GM11168 (cell line): ENCODE data around the gene BCOR.

ENCODE experiments used
- in situ Hi-C: fragments of 300-500 bp; cut with MboI; formaldehyde crosslinking; loops from one replicate; pipeline ENCODE4 v1.12.0; 2022; ENCODE audit warnings: low sequenced_read_pairs; ENCODE audit not compliant: unreplicated experiment

Gene BCOR

GRCh38 chrX:40073439-40074054 is 24.2 kb downstream of the BCOR start:
- in situ Hi-C loops = no loop called here

GRCh38 chrX:40072246-40072645 is 25.5 kb downstream of the BCOR start:
- in situ Hi-C loops = no loop called here

GRCh38 chrX:40068048-40068447 is 29.7 kb downstream of the BCOR start:
- in situ Hi-C loops = no loop called here

GRCh38 chrX:40066700-40067099 is 31.1 kb downstream of the BCOR start:
- in situ Hi-C loops = no loop called here

- in situ Hi-C loops = no loop called here
Measured at GRCh38 chrX:40065296-40066046, 32.3 kb downstream of the BCOR start.

GRCh38 chrX:40064055-40064597 is 33.6 kb downstream of the BCOR start:
- in situ Hi-C loops = no loop called here

- in situ Hi-C loops = no loop called here
Measured at GRCh38 chrX:40063555-40063954, 34.2 kb downstream of the BCOR start.

GRCh38 chrX:40062525-40063155 is 35.1 kb downstream of the BCOR start:
- in situ Hi-C loops = no loop called here

- in situ Hi-C loops = no loop called here
Measured at GRCh38 chrX:40061871-40062524, 35.8 kb downstream of the BCOR start.

- in situ Hi-C loops = no loop called here
Measured at GRCh38 chrX:40061005-40061404, 36.8 kb downstream of the BCOR start.

GRCh38 chrX:40060356-40060845 is 37.4 kb downstream of the BCOR start:
- in situ Hi-C loops = no loop called here

GRCh38 chrX:40058719-40059118 is 39.0 kb downstream of the BCOR start:
- in situ Hi-C loops = no loop called here

- in situ Hi-C loops = no loop called here
Measured at GRCh38 chrX:40057405-40057804, 40.4 kb downstream of the BCOR start.

GRCh38 chrX:40056420-40056819 is 41.3 kb downstream of the BCOR start:
- in situ Hi-C loops = no loop called here

- in situ Hi-C loops = no loop called here
Measured at GRCh38 chrX:40055495-40055894, 42.3 kb downstream of the BCOR start.

- in situ Hi-C loops = no loop called here
Measured at GRCh38 chrX:40054793-40055192, 43.0 kb downstream of the BCOR start.

- in situ Hi-C loops = no loop called here
Measured at GRCh38 chrX:40050532-40050931, 47.2 kb downstream of the BCOR start.

GRCh38 chrX:40049084-40049641 is 48.6 kb downstream of the BCOR start:
- in situ Hi-C loops = no loop called here

GRCh38 chrX:40047485-40047884 is 50.3 kb downstream of the BCOR start:
- in situ Hi-C loops = no loop called here

GRCh38 chrX:40043895-40044294 is 53.9 kb downstream of the BCOR start:
- in situ Hi-C loops = no loop called here
